ENCODE data around the gene IL7R.
A peak's percentile ranks its signal among the peaks of the same experiment; 100 is the strongest.

The IL7R gene

DNA sequence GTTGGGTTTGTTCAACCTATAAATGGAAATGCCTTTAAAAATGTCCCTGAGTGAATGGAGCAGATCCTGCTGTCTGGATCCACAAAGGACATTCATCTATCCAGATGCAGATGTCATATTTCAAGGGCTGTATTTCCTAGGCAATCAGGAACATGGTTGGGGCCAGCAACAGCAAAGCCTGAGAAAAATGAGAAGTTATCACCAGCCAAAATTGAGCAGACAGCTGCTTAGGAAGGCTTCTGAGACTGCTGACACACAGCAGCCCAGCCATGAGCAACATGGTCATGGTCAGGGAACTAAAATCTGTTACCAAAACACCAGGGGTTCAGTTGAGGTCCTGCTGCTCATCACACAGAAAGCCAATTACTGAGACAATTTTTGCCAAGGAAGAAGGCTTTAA, 9.2 kb upstream of the IL7R start:
- H3K27ac ChIP-seq, result no peak overlapping the region
- TF ChIP-seq, protein P1, sequence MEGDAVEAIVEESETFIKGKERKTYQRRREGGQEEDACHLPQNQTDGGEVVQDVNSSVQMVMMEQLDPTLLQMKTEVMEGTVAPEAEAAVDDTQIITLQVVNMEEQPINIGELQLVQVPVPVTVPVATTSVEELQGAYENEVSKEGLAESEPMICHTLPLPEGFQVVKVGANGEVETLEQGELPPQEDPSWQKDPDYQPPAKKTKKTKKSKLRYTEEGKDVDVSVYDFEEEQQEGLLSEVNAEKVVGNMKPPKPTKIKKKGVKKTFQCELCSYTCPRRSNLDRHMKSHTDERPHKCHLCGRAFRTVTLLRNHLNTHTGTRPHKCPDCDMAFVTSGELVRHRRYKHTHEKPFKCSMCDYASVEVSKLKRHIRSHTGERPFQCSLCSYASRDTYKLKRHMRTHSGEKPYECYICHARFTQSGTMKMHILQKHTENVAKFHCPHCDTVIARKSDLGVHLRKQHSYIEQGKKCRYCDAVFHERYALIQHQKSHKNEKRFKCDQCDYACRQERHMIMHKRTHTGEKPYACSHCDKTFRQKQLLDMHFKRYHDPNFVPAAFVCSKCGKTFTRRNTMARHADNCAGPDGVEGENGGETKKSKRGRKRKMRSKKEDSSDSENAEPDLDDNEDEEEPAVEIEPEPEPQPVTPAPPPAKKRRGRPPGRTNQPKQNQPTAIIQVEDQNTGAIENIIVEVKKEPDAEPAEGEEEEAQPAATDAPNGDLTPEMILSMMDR (conservative IDR thresholded peaks at IDR 0.05), result no peak

- H3K27ac ChIP-seq, result no peak overlapping the region
- TF ChIP-seq, protein P1 (conservative IDR thresholded peaks at IDR 0.05), result no peak
Observed at GRCh38 chr5:35847961-35848360, 8.7 kb upstream of the IL7R start.

DNA sequence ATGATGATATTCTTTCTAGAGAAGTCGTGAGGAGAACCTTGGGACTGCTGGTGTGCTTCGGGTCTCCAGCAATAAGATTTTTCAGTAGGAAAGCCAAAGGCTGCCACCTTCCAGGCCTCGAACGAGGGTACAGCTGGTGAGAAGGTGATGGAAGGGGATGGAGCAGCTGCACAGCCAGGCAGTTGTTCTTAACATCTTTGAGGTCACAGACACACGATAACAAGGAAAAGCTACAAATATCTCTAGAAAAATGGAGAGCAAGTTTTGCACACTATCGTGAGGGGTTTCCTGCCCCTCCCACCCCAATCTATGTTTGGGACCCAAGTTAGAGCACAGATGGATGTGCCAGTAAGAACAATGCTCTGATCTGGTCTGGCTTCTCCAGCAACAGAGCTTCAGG, 6.8 kb upstream of the IL7R start:
- no peak overlapping the region for H3K27ac ChIP-seq
- TF ChIP-seq, protein P1 (conservative IDR thresholded peaks at IDR 0.05), result no peak

- TF ChIP-seq, protein P1 (conservative IDR thresholded peaks at IDR 0.05), result no peak
- H3K27ac ChIP-seq, result no peak overlapping the region
Observed at GRCh38 chr5:35850967-35851680, 5.6 kb upstream of the IL7R start.

- TF ChIP-seq, protein P1 (conservative IDR thresholded peaks at IDR 0.05), result 0 out of 2 replicates have a peak, but pooled peaks have one; percentile 17
- no peak overlapping the region for H3K27ac ChIP-seq
Observed at GRCh38 chr5:35852084-35852734, 4.5 kb upstream of the IL7R start.

GRCh38 chr5:35852773-35853172, 3.9 kb upstream of the IL7R start:
- no peak overlapping the region for H3K27ac ChIP-seq
- TF ChIP-seq, protein P1 (conservative IDR thresholded peaks at IDR 0.05), result no peak

GRCh38 chr5:35853631-35854030, 3.1 kb upstream of the IL7R start:
- TF ChIP-seq, protein P1 (conservative IDR thresholded peaks at IDR 0.05), result no peak
- no peak overlapping the region for H3K27ac ChIP-seq
